Left ventricle myocardium inferior (tissue), 1 donor: ENCODE results near the gene B4GALT6. TPM values are rescaled to one million over a fixed set of nuclear protein-coding genes. Genes with fewer than 3 reads are reported as not detected.

Experiments used
- DNase-seq: peaks from one replicate; pipeline ENCODE4 v3.0.0-alpha.2; 2020
- H3K27ac ChIP-seq: fragments of 200-600 bp; replicated peaks from 2 replicates; pipeline ENCODE4 v1.8.0; 2021
- H3K27me3 ChIP-seq: fragments of 200-600 bp; 2 replicates; pipeline ENCODE4 v1.8.0; 2021; ENCODE audit warnings: low read depth
- H3K36me3 ChIP-seq: fragments of 200-600 bp; 2 replicates; pipeline ENCODE4 v1.8.0; 2021
- H3K4me1 ChIP-seq: fragments of 200-600 bp; 2 replicates; pipeline ENCODE4 v1.8.0; 2021
- H3K4me3 ChIP-seq: fragments of 200-600 bp; 2 replicates; pipeline ENCODE4 v1.8.0; 2021; ENCODE audit warnings: mild to moderate bottlenecking, moderate library complexity
- H3K9me3 ChIP-seq: fragments of 200-600 bp; replicated peaks from 2 replicates; pipeline ENCODE4 v1.8.0; 2021
- CTCF ChIP-seq: fragments of 200-600 bp; IDR thresholded peaks from 2 replicates; pipeline ENCODE4 v1.8.0; 2021; ENCODE audit warnings: antibody characterized with exemption, mild to moderate bottlenecking, borderline replicate concordance
- intact Hi-C: fragments of 100-400 bp; cut with micrococcal nuclease; formaldehyde crosslinking; loops from one replicate; pipeline ENCODE4 v1.11.0; 2022
- total RNA-seq: library from RNA; stranded (reverse); fragmentation: NEBNext Ultra II Directional; extraction: Animal tissue kit (Norgen Biotek cat#: 25700); gene quantifications from one replicate; pipeline ENCODE4 v1.2.1, GENCODE V29; 2021
- donor health status: DM: no; HTN: yes; CAD: no; lungs with severe emphysema.

B4GALT6 gene
- total RNA-seq, 1 donor from 2014 or later: 5.3 TPM

- no peak for TF ChIP-seq CTCF
- DNase-seq: no peak
- H3K9me3 ChIP-seq: peaks cover 12% of the 10 kb centered on the region
These were observed 32.0 kb upstream of the B4GALT6 start for GRCh38 chr18:31716362-31716761.

DNA sequence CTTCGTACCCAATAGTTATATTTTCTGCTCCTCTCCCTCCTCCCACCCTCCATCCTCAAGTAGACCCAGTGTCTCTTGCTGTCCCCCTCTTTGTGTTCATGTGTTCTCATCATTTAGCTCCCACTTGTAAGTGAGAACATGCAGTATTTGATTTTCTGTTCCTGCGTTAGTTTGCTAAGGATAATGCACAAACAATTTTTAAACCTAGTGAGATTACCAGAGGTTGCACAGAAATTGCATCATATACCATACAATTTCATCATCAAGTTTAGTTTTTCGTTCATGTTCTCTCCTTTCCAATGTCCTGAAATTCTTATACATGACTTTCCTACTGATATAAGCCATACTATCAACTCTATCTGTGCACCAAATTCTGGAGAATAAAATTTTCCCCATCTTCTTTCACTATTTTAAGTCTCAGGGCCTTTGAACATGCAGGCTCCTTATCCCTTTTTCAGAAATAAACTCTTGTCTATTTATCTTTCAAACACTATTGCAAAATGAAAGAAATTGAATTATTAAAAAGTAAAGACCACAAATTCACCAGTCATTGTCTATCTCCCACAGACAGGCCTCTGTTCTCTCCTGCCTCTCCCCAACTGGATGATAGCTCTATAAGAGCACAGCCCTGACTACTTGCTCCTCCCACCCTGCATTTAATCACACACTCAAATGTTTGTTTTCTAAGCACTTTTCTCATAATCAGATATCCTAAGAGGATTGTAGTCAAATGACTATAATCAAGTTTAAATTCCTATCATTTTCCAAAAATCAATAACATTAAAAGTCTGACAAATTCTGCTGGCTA is 27.2 kb upstream of the B4GALT6 start:
- DNase-seq: no peak
- no peaks in the 10 kb centered on the region for H3K9me3 ChIP-seq
- H3K4me3 ChIP-seq: no peak overlapping the region
- no peaks in the 10 kb centered on the region for H3K27me3 ChIP-seq
- H3K4me1 ChIP-seq: no peaks in the 10 kb centered on the region
- no peak for TF ChIP-seq CTCF
- H3K27ac ChIP-seq: no peak overlapping the region
- no peaks in the 10 kb centered on the region for H3K36me3 ChIP-seq
- intact Hi-C loops: no loop called here

More at GRCh38 chr18:31716362-31716761, 32.0 kb upstream of the B4GALT6 start:
- H3K4me1 ChIP-seq: peaks cover 13% of the 10 kb centered on the region
- intact Hi-C loops: no loop called here
- H3K4me3 ChIP-seq: no peak overlapping the region
- H3K27ac ChIP-seq: no peak overlapping the region
- no peaks in the 10 kb centered on the region for H3K27me3 ChIP-seq
- H3K36me3 ChIP-seq: no peaks in the 10 kb centered on the region

DNA sequence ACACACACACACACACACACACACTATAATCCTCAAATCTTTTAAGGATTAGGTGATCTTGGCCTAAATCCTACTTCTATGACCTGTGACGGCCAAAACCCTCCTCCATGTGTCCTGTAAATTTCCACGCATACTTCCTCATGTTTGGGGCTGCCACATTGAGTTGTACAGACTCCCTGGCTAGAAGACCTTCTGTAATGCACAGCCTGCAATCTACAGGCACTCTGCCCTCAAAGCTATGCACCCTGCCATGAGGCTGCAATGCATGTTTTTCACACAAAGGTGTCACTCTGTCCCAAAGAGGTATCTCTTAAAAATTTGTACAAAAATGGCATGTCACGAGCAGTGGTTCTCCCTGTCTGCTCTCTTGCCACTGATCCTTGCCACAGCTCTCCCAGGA is 26.4 kb upstream of the B4GALT6 start:
- no peak for DNase-seq
- H3K36me3 ChIP-seq: no peaks in the 10 kb centered on the region
- H3K4me3 ChIP-seq: no peak overlapping the region
- H3K4me1 ChIP-seq: no peaks in the 10 kb centered on the region
- no peak overlapping the region for H3K27ac ChIP-seq
- H3K27me3 ChIP-seq: no peaks in the 10 kb centered on the region
- H3K9me3 ChIP-seq: no peaks in the 10 kb centered on the region
- TF ChIP-seq CTCF: no peak
- intact Hi-C loops: no loop called here

DNA sequence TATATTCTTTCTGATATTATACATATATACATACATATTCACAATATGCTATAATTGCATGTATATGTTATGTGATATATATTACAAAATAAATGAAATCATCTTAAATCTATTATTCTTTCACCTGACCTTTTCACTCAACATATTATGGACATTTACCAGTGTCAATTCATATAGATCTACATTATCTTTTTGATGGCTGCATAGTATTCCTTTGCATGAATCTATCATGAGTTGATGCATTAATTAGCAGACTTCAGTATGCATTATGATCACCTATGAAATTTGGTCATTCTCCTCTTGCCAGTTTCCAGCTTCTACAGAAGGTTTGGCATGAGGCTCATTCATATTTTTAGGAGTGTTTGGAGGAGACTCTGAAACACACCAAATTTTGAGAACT is 23.4 kb upstream of the B4GALT6 start:
- Histone ChIP-seq H3K36me3 (no peaks in the 10 kb centered on the region), H3K4me1 (no peaks in the 10 kb centered on the region), H3K27ac (no peak overlapping the region), H3K27me3 (no peaks in the 10 kb centered on the region), H3K9me3 (no peaks in the 10 kb centered on the region), H3K4me3 (no peak overlapping the region)
- intact Hi-C loops: no loop called here
- no peak for DNase-seq
- TF ChIP-seq CTCF: no peak

GRCh38 chr18:31702449-31702848 is 18.1 kb upstream of the B4GALT6 start:
- no peak for TF ChIP-seq CTCF
- Histone ChIP-seq H3K36me3 (no peaks in the 10 kb centered on the region), H3K27me3 (no peaks in the 10 kb centered on the region), H3K27ac (no peak overlapping the region), H3K9me3 (peaks cover 10% of the 10 kb centered on the region), H3K4me1 (no peaks in the 10 kb centered on the region), H3K4me3 (no peak overlapping the region)
- DNase-seq: no peak
- intact Hi-C loops: no loop called here
